Superior temporal gyrus (tissue), 1 donor: Measurements from ENCODE around the gene FAM53B.
A peak's percentile ranks its signal among the peaks of the same experiment; 100 is the strongest.

ENCODE experiments used
- DNase-seq: peaks from one replicate; pipeline ENCODE4 v3.0.0-alpha.2; 2016; ENCODE audit errors: extremely low spot score

The FAM53B gene

GRCh38 chr10:124647421-124648130 lies 96.6 kb downstream of the FAM53B start:
- no peak for DNase-seq

- no peak for DNase-seq
Observed at GRCh38 chr10:124646483-124647352, 97.5 kb downstream of the FAM53B start.

GRCh38 chr10:124645467-124646095 lies 98.6 kb downstream of the FAM53B start:
- no peak for DNase-seq

GRCh38 chr10:124644771-124645415 lies 99.3 kb downstream of the FAM53B start:
- DNase-seq = no peak

- peak; percentile 19 for DNase-seq
Observed at GRCh38 chr10:124644236-124644635, 99.9 kb downstream of the FAM53B start.

GRCh38 chr10:124643330-124644009 lies 100.7 kb downstream of the FAM53B start:
- no peak for DNase-seq

- no peak for DNase-seq
Observed at GRCh38 chr10:124642088-124642710, 102.0 kb downstream of the FAM53B start.

GRCh38 chr10:124641282-124642087 lies 102.7 kb downstream of the FAM53B start:
- no peak for DNase-seq

GRCh38 chr10:124640538-124641231 lies 103.5 kb downstream of the FAM53B start:
- no peak for DNase-seq

- no peak for DNase-seq
Observed at GRCh38 chr10:124640056-124640455, 104.1 kb downstream of the FAM53B start.

GRCh38 chr10:124639646-124640045 lies 104.5 kb downstream of the FAM53B start:
- no peak for DNase-seq

GRCh38 chr10:124639206-124639605 lies 105.0 kb downstream of the FAM53B start:
- no peak for DNase-seq

GRCh38 chr10:124637746-124638145 lies 106.4 kb downstream of the FAM53B start:
- no peak for DNase-seq

- no peak for DNase-seq
Observed at GRCh38 chr10:124637091-124637700, 107.0 kb downstream of the FAM53B start.

GRCh38 chr10:124636271-124636995 lies 107.7 kb downstream of the FAM53B start:
- DNase-seq = no peak

GRCh38 chr10:124632566-124632965 lies 111.6 kb downstream of the FAM53B start:
- DNase-seq = no peak

- DNase-seq = no peak
Observed at GRCh38 chr10:124632064-124632531, 112.1 kb downstream of the FAM53B start.

- DNase-seq = no peak
Observed at GRCh38 chr10:124630551-124630950, 113.6 kb downstream of the FAM53B start.
